ENCODE measurements around the gene RPS6KA2.

The RPS6KA2 gene

GRCh38 chr6:166612471-166612881 lies 14.6 kb downstream of the RPS6KA2 start:
- DNase-seq: no peak

- DNase-seq: no peak
Observed at GRCh38 chr6:166611631-166612030, 15.4 kb downstream of the RPS6KA2 start.

GRCh38 chr6:166610069-166610468 lies 17.0 kb downstream of the RPS6KA2 start:
- DNase-seq: no peak

GRCh38 chr6:166608774-166609173 lies 18.3 kb downstream of the RPS6KA2 start:
- DNase-seq: no peak

GRCh38 chr6:166605752-166606151 lies 21.3 kb downstream of the RPS6KA2 start:
- DNase-seq: no peak

- no peak for DNase-seq
Observed at GRCh38 chr6:166604911-166605310, 22.1 kb downstream of the RPS6KA2 start.

- no peak for DNase-seq
Observed at GRCh38 chr6:166604328-166604727, 22.7 kb downstream of the RPS6KA2 start.

GRCh38 chr6:166603043-166603690 lies 23.9 kb downstream of the RPS6KA2 start:
- no peak for DNase-seq

- no peak for DNase-seq
Observed at GRCh38 chr6:166601956-166602355, 25.1 kb downstream of the RPS6KA2 start.

- DNase-seq: no peak
Observed at GRCh38 chr6:166600931-166601330, 26.1 kb downstream of the RPS6KA2 start.

- no peak for DNase-seq
Observed at GRCh38 chr6:166599205-166599604, 27.8 kb downstream of the RPS6KA2 start.

- no peak for DNase-seq
Observed at GRCh38 chr6:166598441-166599138, 28.5 kb downstream of the RPS6KA2 start.

GRCh38 chr6:166597711-166598440 lies 29.2 kb downstream of the RPS6KA2 start:
- DNase-seq: no peak

GRCh38 chr6:166596776-166597507 lies 30.1 kb downstream of the RPS6KA2 start:
- no peak for DNase-seq

GRCh38 chr6:166595949-166596348 lies 31.1 kb downstream of the RPS6KA2 start:
- DNase-seq: no peak

- DNase-seq: no peak
Observed at GRCh38 chr6:166595061-166595780, 31.8 kb downstream of the RPS6KA2 start.

- no peak for DNase-seq
Observed at GRCh38 chr6:166592821-166593220, 34.2 kb downstream of the RPS6KA2 start.

- DNase-seq: no peak
Observed at GRCh38 chr6:166591961-166592520, 35.0 kb downstream of the RPS6KA2 start.

GRCh38 chr6:166591026-166591425 lies 36.0 kb downstream of the RPS6KA2 start:
- no peak for DNase-seq

- no peak for DNase-seq
Observed at GRCh38 chr6:166589786-166590574, 37.1 kb downstream of the RPS6KA2 start.

- DNase-seq: no peak
Observed at GRCh38 chr6:166589337-166589731, 37.7 kb downstream of the RPS6KA2 start.

All from activated CD4-positive, CD25-positive, alpha-beta regulatory T cell treated with anti-CD3 and anti-CD28 coated beads, Interleukin-2, amount 50 U/mL, for 72 hours (primary cell).